ENCODE results near the gene CRYBA2. TPM values are rescaled to one million over a fixed set of nuclear protein-coding genes. Genes with fewer than 3 reads are reported as not detected.

CRYBA2 gene
- total RNA-seq, 2 experiments from 2014 or later: not detected

DNA sequence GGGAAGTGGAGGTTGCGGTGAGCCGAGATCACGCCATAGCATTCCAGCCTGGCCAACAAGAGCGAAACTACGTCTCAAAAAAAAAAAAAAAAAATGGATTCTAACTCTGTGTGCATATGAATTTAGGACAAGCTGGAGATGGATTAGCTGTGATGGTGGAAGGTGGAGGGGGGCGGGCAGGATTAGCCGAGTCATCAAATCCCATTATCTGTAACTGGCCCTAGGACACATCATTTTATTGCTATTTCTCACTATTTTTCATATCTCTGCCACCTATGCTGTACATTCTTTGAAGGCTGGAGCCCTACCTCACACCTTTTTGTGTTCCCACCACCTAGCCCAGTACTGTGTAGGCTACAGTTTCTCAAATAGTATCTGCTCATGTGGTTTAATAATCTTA lies 41.1 kb downstream of the CRYBA2 start:
- Histone ChIP-seq H3K4me3 (ENCODE audit: low read depth, low read length, poor library complexity, severe bottlenecking) (no peak overlapping the region), H3K79me2 (ENCODE audit: insufficient read depth, low read depth, low read length) (no peaks in the 10 kb centered on the region), H3K9me2 (ENCODE audit: insufficient read depth, low read length) (no peaks in the 10 kb centered on the region), H3K27ac (ENCODE audit: low read depth, low read length, poor library complexity, severe bottlenecking) (no peak overlapping the region), H3K4me2 (ENCODE audit: low read length) (no peak overlapping the region), H3K9me3 (ENCODE audit: low read length) (no peaks in the 10 kb centered on the region), H3K4me1 (ENCODE audit: insufficient read depth, low read length, poor library complexity, severe bottlenecking) (no peaks in the 10 kb centered on the region), H2AFZ (ENCODE audit: low read length) (no peak overlapping the region), H3K36me3 (ENCODE audit: insufficient read depth, low read length) (no peaks in the 10 kb centered on the region), H4K20me1 (ENCODE audit: insufficient read depth, low read length) (no peaks in the 10 kb centered on the region)
- POLR2A ChIA-PET: interaction anchor here (0.7 to 0.8 kb wide), 4 partner anchors 9 to 413 kb away, joined by 3 to 5 read pairs (median 4); no protein-coding TSS in a partner anchor
- CTCF ChIA-PET (ENCODE audit: unreplicated experiment): no interaction called here
- intact Hi-C loops (cut with micrococcal nuclease; ENCODE audit: unreplicated experiment): no loop called here
- no peak for TF ChIP-seq EZH2phosphoT487 (IDR thresholded peaks at IDR 0.05; ENCODE audit: borderline replicate concordance, low read depth, low read length)
- TF ChIP-seq, protein P1, sequence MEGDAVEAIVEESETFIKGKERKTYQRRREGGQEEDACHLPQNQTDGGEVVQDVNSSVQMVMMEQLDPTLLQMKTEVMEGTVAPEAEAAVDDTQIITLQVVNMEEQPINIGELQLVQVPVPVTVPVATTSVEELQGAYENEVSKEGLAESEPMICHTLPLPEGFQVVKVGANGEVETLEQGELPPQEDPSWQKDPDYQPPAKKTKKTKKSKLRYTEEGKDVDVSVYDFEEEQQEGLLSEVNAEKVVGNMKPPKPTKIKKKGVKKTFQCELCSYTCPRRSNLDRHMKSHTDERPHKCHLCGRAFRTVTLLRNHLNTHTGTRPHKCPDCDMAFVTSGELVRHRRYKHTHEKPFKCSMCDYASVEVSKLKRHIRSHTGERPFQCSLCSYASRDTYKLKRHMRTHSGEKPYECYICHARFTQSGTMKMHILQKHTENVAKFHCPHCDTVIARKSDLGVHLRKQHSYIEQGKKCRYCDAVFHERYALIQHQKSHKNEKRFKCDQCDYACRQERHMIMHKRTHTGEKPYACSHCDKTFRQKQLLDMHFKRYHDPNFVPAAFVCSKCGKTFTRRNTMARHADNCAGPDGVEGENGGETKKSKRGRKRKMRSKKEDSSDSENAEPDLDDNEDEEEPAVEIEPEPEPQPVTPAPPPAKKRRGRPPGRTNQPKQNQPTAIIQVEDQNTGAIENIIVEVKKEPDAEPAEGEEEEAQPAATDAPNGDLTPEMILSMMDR (conservative IDR thresholded peaks at IDR 0.05; ENCODE audit: low read length): no peak
- DNase-seq (ENCODE audit: low spot score): no peak
- no TSS peak for BruUV-seq (replicated peaks)

DNA sequence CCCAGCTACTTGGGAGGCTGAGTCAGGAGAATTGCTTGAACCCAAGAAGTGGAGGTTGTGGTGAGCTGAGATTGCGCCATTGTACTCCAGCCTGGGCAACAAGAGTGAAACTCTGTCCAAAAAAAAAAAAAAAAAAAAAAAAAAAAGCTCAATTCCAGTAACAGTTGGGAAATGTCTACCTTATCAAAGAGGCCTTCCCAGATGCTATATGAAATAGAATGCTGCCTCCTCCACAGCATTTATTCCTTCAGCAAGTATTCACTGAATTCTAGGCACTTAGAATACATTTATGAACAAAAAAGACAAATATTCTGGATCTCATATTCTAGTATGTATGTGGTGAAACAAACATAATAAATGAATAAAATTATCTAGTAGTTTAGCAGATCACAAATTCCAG lies 46.6 kb downstream of the CRYBA2 start:
- CTCF ChIA-PET (ENCODE audit: unreplicated experiment): interaction anchor here (0.6 kb wide), 1 partner anchor 586 kb away, joined by 3 read pairs; no protein-coding TSS in a partner anchor
- POLR2A ChIA-PET: interaction anchor here (0.6 to 0.7 kb wide), 2 partner anchors 209 to 382 kb away, joined by 7 to 8 read pairs; no protein-coding TSS in a partner anchor

More for the DNA sequence above, 46.6 kb downstream of the CRYBA2 start:
- intact Hi-C loops (cut with micrococcal nuclease; ENCODE audit: unreplicated experiment): no loop called here
- H3K4me1 ChIP-seq (ENCODE audit: insufficient read depth, low read length, poor library complexity, severe bottlenecking): no peaks in the 10 kb centered on the region
- no peak overlapping the region for H2AFZ ChIP-seq (ENCODE audit: low read length)
- no peaks in the 10 kb centered on the region for H4K20me1 ChIP-seq (ENCODE audit: insufficient read depth, low read length)
- no peak overlapping the region for H3K27ac ChIP-seq (ENCODE audit: low read depth, low read length, poor library complexity, severe bottlenecking)
- DNase-seq (ENCODE audit: low spot score): no peak
- no TSS peak for BruUV-seq (replicated peaks)
- H3K9me2 ChIP-seq (ENCODE audit: insufficient read depth, low read length): no peaks in the 10 kb centered on the region
- TF ChIP-seq, protein P1 (conservative IDR thresholded peaks at IDR 0.05; ENCODE audit: low read length): no peak
- no peak for TF ChIP-seq EZH2phosphoT487 (IDR thresholded peaks at IDR 0.05; ENCODE audit: borderline replicate concordance, low read depth, low read length)
- H3K36me3 ChIP-seq (ENCODE audit: insufficient read depth, low read length): no peaks in the 10 kb centered on the region
- H3K9me3 ChIP-seq (ENCODE audit: low read length): no peaks in the 10 kb centered on the region
- H3K79me2 ChIP-seq (ENCODE audit: insufficient read depth, low read depth, low read length): no peaks in the 10 kb centered on the region
- H3K4me3 ChIP-seq (ENCODE audit: low read depth, low read length, poor library complexity, severe bottlenecking): no peak overlapping the region
- no peak overlapping the region for H3K4me2 ChIP-seq (ENCODE audit: low read length)
